ENCODE results near the gene KLF7. TPM values are rescaled to one million over a fixed set of nuclear protein-coding genes. Genes with fewer than 3 reads are reported as not detected.
A peak's percentile ranks its signal among the peaks of the same experiment; 100 is the strongest.

KLF7 gene
- total RNA-seq (10 to 100 TPM; 90.1 to 96.9 TPM), total RNA-seq (13.8 to 260 (median 78.2) reads per million in 172 experiments)
- 19.0 TPM for polyA plus RNA-seq (2013, experiment 1 of 2)
- 21.9 TPM for polyA plus RNA-seq (2013, experiment 2 of 2)

GRCh38 chr2:207165121-207166038, at the start of gene KLF7:
KLF7 (minus strand) TSS chr2:207165948; CDS start chr2:207165568, 380 bp downstream.
- no peak for TF ChIP-seq CTCF (IDR thresholded peaks at IDR 0.05)
- Mint-ChIP-seq H3K36me3 (ENCODE audit: low read depth) (peaks cover 26% of the 10 kb centered on the region), H3K9me3 (no peaks in the 10 kb centered on the region), H3K27ac (peak within 1 kb of the TSS; percentile 97), H3K4me1 (ENCODE audit: low read depth) (peaks cover 59% of the 10 kb centered on the region), H3K27me3 (no peaks in the 10 kb centered on the region), H3K4me3 (peak within 1 kb of the TSS; percentile 99)
- Histone ChIP-seq H3K4me3 (ENCODE audit: low read length) (peak within 1 kb of the TSS; percentile 71), H3K36me3 (ENCODE audit: insufficient read depth, low read length) (no peaks in the 10 kb centered on the region), H3K27ac (ENCODE audit: low read depth in 1 of 2, low read length in 2 of 2) (peak within 1 kb of the TSS; percentile 95 to 99), H3K27me3 (ENCODE audit: control insufficient read depth in 1 of 2, insufficient read depth in 2 of 2, low read length in 2 of 2) (no peaks in the 10 kb centered on the region), H3K9me3 (ENCODE audit: control insufficient read depth in 1 of 2, insufficient read depth in 1 of 2, low read length in 2 of 2) (no peaks in the 10 kb centered on the region), H3K4me1 (ENCODE audit: insufficient read depth, low read length) (peaks cover 37% of the 10 kb centered on the region)
- ATAC-seq (ENCODE audit: poor library complexity) (peak; percentile 43), DNase-seq (peak; percentile 46 to 77 (median 62))
- ChIA-PET POLR2A (interaction anchor here (0.6 to 9.7 kb wide), 51 partner anchors 10 to 1099 kb away, joined by 3 to 463 read pairs (median 4); partner anchors contain the start of genes CCNYL1, CREB1, FASTKD2 and IDH1), CTCF (interaction anchor here (1.1 to 7.8 kb wide), 2 partner anchors 23 to 42 kb away, joined by 3 to 44 read pairs; no protein-coding TSS in a partner anchor)
- intact Hi-C loops (cut with DNase I, micrococcal nuclease), result loop anchor here (1.0 to 10.0 kb wide), 12 partner anchors 22 to 1087 kb away; partner anchors contain the start of genes CCNYL1 (in 1 of the 2), CREB1 (in 1 of the 2), INO80D (in 1 of the 2) and METTL21A (in 1 of the 2)

DNA sequence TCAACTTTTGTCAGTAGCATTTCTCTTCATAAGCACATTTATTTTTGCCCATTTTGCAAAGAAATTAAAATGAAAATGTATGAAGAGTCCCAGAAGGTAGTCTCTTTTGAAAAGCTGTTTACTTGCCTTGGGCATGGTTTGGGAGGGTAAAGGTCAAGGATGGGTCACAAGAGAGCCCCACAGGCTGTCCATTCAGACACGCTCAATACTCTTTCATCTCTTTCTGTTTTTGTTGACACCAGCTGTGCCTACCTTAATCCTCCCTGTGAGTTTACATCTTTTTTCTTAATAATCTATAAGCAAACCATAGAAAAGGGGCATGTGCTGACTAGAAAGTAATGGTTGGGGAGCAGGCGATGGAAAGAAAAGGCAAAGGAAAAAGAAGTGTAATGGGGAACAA, 49.6 kb upstream of the KLF7 start:
- no peaks in the 10 kb centered on the region for H3K36me3 Mint-ChIP-seq (ENCODE audit: low read depth)
- no peak overlapping the region for H3K27ac Mint-ChIP-seq
- no peaks in the 10 kb centered on the region for H3K4me1 Mint-ChIP-seq (ENCODE audit: low read depth)

GRCh38 chr2:207214446-207214845, 48.7 kb upstream of the KLF7 start:
- Mint-ChIP-seq H3K4me3 (no peak overlapping the region), H3K36me3 (ENCODE audit: low read depth) (no peaks in the 10 kb centered on the region), H3K9me3 (no peaks in the 10 kb centered on the region), H3K4me1 (ENCODE audit: low read depth) (no peaks in the 10 kb centered on the region), H3K27ac (no peak overlapping the region), H3K27me3 (no peaks in the 10 kb centered on the region)
- intact Hi-C loops (cut with DNase I, micrococcal nuclease), result no loop called here
- ATAC-seq (ENCODE audit: poor library complexity), result no peak
- Histone ChIP-seq H3K36me3 (ENCODE audit: insufficient read depth, low read length) (no peaks in the 10 kb centered on the region), H3K27ac (ENCODE audit: low read depth in 1 of 2, low read length in 2 of 2) (no peak overlapping the region), H3K4me1 (ENCODE audit: insufficient read depth, low read length) (no peaks in the 10 kb centered on the region), H3K27me3 (ENCODE audit: control insufficient read depth in 1 of 2, insufficient read depth in 2 of 2, low read length in 2 of 2) (no peaks in the 10 kb centered on the region), H3K4me3 (ENCODE audit: low read length) (no peak overlapping the region), H3K9me3 (ENCODE audit: control insufficient read depth in 1 of 2, insufficient read depth in 1 of 2, low read length in 2 of 2) (no peaks in the 10 kb centered on the region)
- ChIA-PET POLR2A (no interaction called here), CTCF (no interaction called here)
- TF ChIP-seq CTCF (IDR thresholded peaks at IDR 0.05), result no peak
- no peak for DNase-seq

More for the DNA sequence above, 49.6 kb upstream of the KLF7 start:
- no peaks in the 10 kb centered on the region for H3K36me3 ChIP-seq (ENCODE audit: insufficient read depth, low read length)
- CTCF ChIA-PET, result no interaction called here
- Mint-ChIP-seq H3K4me3 (no peak overlapping the region), H3K27me3 (no peaks in the 10 kb centered on the region), H3K9me3 (no peaks in the 10 kb centered on the region)
- TF ChIP-seq CTCF (IDR thresholded peaks at IDR 0.05), result no peak
- intact Hi-C loops (cut with DNase I, micrococcal nuclease), result no loop called here
- H3K4me3 ChIP-seq (ENCODE audit: low read length), result no peak overlapping the region
- no peaks in the 10 kb centered on the region for H3K27me3 ChIP-seq (ENCODE audit: control insufficient read depth in 1 of 2, insufficient read depth in 2 of 2, low read length in 2 of 2)
- no peaks in the 10 kb centered on the region for H3K4me1 ChIP-seq (ENCODE audit: insufficient read depth, low read length)
- POLR2A ChIA-PET, result interaction anchor here (0.7 kb wide), 1 partner anchor 18 kb away, joined by 3 read pairs; no protein-coding TSS in a partner anchor
- H3K27ac ChIP-seq (ENCODE audit: low read depth in 1 of 2, low read length in 2 of 2), result no peak overlapping the region
- H3K9me3 ChIP-seq (ENCODE audit: control insufficient read depth in 1 of 2, insufficient read depth in 1 of 2, low read length in 2 of 2), result no peaks in the 10 kb centered on the region
- ATAC-seq (ENCODE audit: poor library complexity) (no peak), DNase-seq (no peak)
